HepG2 (cell line): ENCODE results near the gene SEMA7A. TPM values are rescaled to one million over a fixed set of nuclear protein-coding genes. Genes with fewer than 3 reads are reported as not detected.
A peak's percentile ranks its signal among the peaks of the same experiment; 100 is the strongest.

Source experiments
- ARNT2 ChIP-seq: sonication (generic); formaldehyde crosslinking; IDR thresholded peaks from 2 replicates; pipeline ENCODE4 v1.8.0; 2022; ENCODE audit warnings: mild to moderate bottlenecking, low read depth, missing genetic modification reagents, moderate library complexity
- ASH2L ChIP-seq: fragments of 300-600, 200-600 bp; sonication (generic); IDR thresholded peaks from 2 replicates; pipeline ENCODE4 v1.7.0; 2017; ENCODE audit warnings: low read depth, mild to moderate bottlenecking, moderate library complexity, mixed read lengths, low read length; ENCODE audit not compliant: insufficient read length
- CREB1 ChIP-seq, 2 experiments: fragments of 450-650 bp in 1 of 2; IDR thresholded peaks; 2 replicates each; pipeline ENCODE4 v1.6.1; 2016 to 2017; ENCODE audit warnings: control low read depth in 1 of 2, mild to moderate bottlenecking in 1 of 2, missing compliant biosample characterization in 1 of 2, missing genetic modification characterization in 1 of 2
- GATAD1 ChIP-seq: IDR thresholded peaks from 2 replicates; pipeline ENCODE4 v1.6.1; 2016; ENCODE audit warnings: missing genetic modification reagents, missing compliant biosample characterization
- HNF4A ChIP-seq: sonication (generic); formaldehyde crosslinking; IDR thresholded peaks from 2 replicates; pipeline ENCODE4 v1.4.0; 2020; ENCODE audit warnings: missing genetic modification reagents
- KDM3A ChIP-seq: IDR thresholded peaks from 2 replicates; pipeline ENCODE4 v1.6.1; 2018; ENCODE audit warnings: low read depth, missing compliant biosample characterization
- NR2F2 ChIP-seq: IDR thresholded peaks from 2 replicates; pipeline ENCODE4 v1.6.1; 2012; ENCODE audit warnings: low read depth, inconsistent platforms, borderline replicate concordance
- NRL ChIP-seq: sonication (generic); formaldehyde crosslinking; IDR thresholded peaks from 2 replicates; pipeline ENCODE4 v1.5.0; 2020; ENCODE audit warnings: missing genetic modification reagents, mild to moderate bottlenecking, moderate library complexity, borderline replicate concordance
- PRPF4 ChIP-seq: fragments of 200-400 bp; formaldehyde crosslinking; IDR thresholded peaks from 2 replicates; pipeline ENCODE4 v1.6.1; 2016; ENCODE audit warnings: low read length, low read depth; ENCODE audit not compliant: poor library complexity, severe bottlenecking
- SAP130 ChIP-seq: IDR thresholded peaks from 2 replicates; pipeline ENCODE4 v1.6.1; 2016; ENCODE audit warnings: low read depth
- ZFX ChIP-seq: sonication (generic); formaldehyde crosslinking; IDR thresholded peaks from 2 replicates; pipeline ENCODE4 v1.4.0; 2020; ENCODE audit warnings: mild to moderate bottlenecking, low read depth, missing genetic modification reagents, moderate library complexity
- ZFYVE20 ChIP-seq: sonication (generic); formaldehyde crosslinking; IDR thresholded peaks from 2 replicates; pipeline ENCODE4 v1.8.0; 2023; ENCODE audit warnings: low read depth, mild to moderate bottlenecking, moderate library complexity, missing genetic modification reagents, borderline replicate concordance
- ZMYM3 ChIP-seq: sonication (generic); formaldehyde crosslinking; IDR thresholded peaks from 2 replicates; pipeline ENCODE4 v1.5.1; 2020; ENCODE audit warnings: mild to moderate bottlenecking, missing genetic modification reagents
- ZNF383 ChIP-seq: sonication (generic); formaldehyde crosslinking; IDR thresholded peaks from 2 replicates; pipeline ENCODE4 v1.4.0; 2020; ENCODE audit warnings: missing genetic modification reagents, mild to moderate bottlenecking, borderline replicate concordance
- ZNF644 ChIP-seq: IDR thresholded peaks from 2 replicates; pipeline ENCODE4 v1.6.1; 2016; ENCODE audit warnings: low read depth
- ZNF841 ChIP-seq: sonication (generic); formaldehyde crosslinking; IDR thresholded peaks from 2 replicates; pipeline ENCODE4 v1.8.1; 2023; ENCODE audit warnings: missing genetic modification reagents, borderline replicate concordance
- polyA plus RNA-seq, 8 experiments: library from polyadenylated mRNA; depleted of rRNA in 3 of 8; stranded (reverse) in 7 of 8; unstranded in 1 of 8; fragments of >200 nt; fragmentation: Illumina TruSeq in 4 of 8; extraction: Trizol in 4 of 8; gene quantifications; 2 replicates each; pipeline versions ENCODE4 v1.2.1 to v1.2.3, GENCODE V29; 2011 to 2016; ENCODE audit warnings: low read depth in 4 of 8, missing spikeins in 1 of 8, mixed read lengths in 1 of 8; ENCODE audit not compliant: insufficient read depth in 1 of 8
- total RNA-seq, 5 experiments: library from RNA; depleted of rRNA; stranded (reverse); fragments of >200 nt; fragmentation: Illumina TruSeq; extraction: Trizol; gene quantifications; 2 replicates each; pipeline ENCODE4 v1.2.3, GENCODE V29; 2016; ENCODE audit warnings: low read depth in 1 of 5
- TF ChIP-seq, protein P1 (sequence below): sonication (generic); formaldehyde crosslinking; IDR thresholded peaks from 2 replicates; pipeline ENCODE4 v1.5.1; 2020; ENCODE audit warnings: missing genetic modification reagents, mild to moderate bottlenecking, borderline replicate concordance
- TF ChIP-seq, protein P2 (sequence below): sonication (generic); IDR thresholded peaks from 2 replicates; pipeline ENCODE4 v1.6.1; 2016; ENCODE audit warnings: low read depth, borderline replicate concordance
- TF ChIP-seq, protein P3 (sequence below): sonication (generic); formaldehyde crosslinking; IDR thresholded peaks from 2 replicates; pipeline ENCODE4 v1.8.1; 2023; ENCODE audit warnings: mild to moderate bottlenecking, missing genetic modification reagents
- TF ChIP-seq, protein P4 (sequence below): conservative IDR thresholded peaks from 2 replicates; pipeline ENCODE4 v1.6.1; 2018; ENCODE audit warnings: missing genetic modification reagents
- TF ChIP-seq, protein P5 (sequence below): IDR thresholded peaks from 2 replicates; pipeline ENCODE4 v1.6.1; 2018; ENCODE audit warnings: missing genetic modification reagents

Gene SEMA7A
- total and polyA plus RNA-seq, 2 of the 13 experiments (the other 11 are each of a cell fraction or from before 2014, with no cell fraction given), result 9.0 to 15.8 TPM

DNA sequence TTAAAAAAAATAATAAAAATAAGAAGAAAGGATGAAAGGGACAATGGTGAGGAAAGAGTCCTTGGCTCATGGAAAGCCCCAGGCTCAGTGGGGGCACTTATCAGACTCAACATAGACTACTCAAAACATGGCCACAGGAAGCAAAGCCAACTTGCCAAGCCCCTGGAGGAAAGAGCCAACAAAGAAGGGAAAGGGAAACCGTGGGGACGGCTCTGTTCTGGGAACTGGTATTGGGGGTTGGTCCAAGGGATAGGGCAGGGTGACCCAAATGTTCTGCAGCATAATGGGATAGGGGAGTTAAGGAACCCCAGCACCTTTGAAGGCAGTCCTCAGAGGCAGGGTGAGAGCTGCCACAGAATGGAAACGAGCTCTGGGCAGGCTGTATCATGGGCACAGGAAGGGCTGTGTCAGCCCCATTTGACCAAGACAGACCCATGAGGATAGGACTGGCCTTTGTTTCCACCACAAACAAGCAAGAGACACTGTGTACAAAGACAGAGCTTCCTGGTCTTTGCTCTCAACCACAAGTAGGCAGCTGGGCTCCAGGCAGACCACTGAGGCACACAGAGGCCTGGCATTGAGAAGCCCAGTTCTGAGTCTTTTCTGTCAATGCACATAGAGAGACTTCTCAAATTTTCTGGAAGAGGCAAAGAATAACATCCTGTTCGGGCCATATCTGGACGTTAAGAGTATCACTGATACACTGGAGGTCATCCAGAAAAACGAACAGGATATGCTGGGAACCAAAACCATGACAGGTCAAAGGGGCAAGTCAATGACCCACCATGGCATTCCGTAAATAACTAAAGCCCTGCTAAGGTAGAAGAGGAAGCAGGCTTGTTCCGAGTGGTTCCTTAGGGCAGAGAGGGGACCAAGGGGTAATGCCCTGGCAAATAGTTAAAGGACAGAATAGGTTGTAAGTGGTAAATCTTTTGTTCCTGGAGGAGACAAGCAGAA is 10.6 kb upstream of the SEMA7A start (continued):
- TF ChIP-seq ZNF841 (CRISPR knock-in tag) (no peak), ZMYM3 (CRISPR knock-in tag) (0 out of 2 replicates have a peak, but pooled peaks have one; percentile 14), ASH2L (peak; percentile 48), CREB1 (IDR thresholded peaks at IDR 0.05) (no peak), CREB1 (CRISPR knock-in tag; IDR thresholded peaks at IDR 0.05) (no peak), ARNT2 (no peak), ZNF644 (CRISPR knock-in tag) (no peak), NRL (CRISPR knock-in tag) (no peak), KDM3A (no peak), PRPF4 (no peak), NR2F2 (peak; percentile 86), GATAD1 (CRISPR knock-in tag) (no peak), SAP130 (CRISPR knock-in tag) (peak; percentile 46; the same call in 1 of the 2 replicates), ZNF383 (CRISPR knock-in tag) (no peak), HNF4A (CRISPR knock-in tag) (peak; percentile 48; the same call in 1 of the 2 replicates), ZFX (CRISPR knock-in tag) (no peak; the same call in 1 of the 2 replicates), ZFYVE20 (CRISPR knock-in tag) (no peak)
- TF ChIP-seq, protein P1, sequence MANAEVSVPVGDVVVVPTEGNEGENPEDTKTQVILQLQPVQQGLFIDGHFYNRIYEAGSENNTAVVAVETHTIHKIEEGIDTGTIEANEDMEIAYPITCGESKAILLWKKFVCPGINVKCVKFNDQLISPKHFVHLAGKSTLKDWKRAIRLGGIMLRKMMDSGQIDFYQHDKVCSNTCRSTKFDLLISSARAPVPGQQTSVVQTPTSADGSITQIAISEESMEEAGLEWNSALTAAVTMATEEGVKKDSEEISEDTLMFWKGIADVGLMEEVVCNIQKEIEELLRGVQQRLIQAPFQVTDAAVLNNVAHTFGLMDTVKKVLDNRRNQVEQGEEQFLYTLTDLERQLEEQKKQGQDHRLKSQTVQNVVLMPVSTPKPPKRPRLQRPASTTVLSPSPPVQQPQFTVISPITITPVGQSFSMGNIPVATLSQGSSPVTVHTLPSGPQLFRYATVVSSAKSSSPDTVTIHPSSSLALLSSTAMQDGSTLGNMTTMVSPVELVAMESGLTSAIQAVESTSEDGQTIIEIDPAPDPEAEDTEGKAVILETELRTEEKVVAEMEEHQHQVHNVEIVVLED (CRISPR knock-in tag), result 0 out of 2 replicates have a peak, but pooled peaks have one; percentile 17
- TF ChIP-seq, protein P2, sequence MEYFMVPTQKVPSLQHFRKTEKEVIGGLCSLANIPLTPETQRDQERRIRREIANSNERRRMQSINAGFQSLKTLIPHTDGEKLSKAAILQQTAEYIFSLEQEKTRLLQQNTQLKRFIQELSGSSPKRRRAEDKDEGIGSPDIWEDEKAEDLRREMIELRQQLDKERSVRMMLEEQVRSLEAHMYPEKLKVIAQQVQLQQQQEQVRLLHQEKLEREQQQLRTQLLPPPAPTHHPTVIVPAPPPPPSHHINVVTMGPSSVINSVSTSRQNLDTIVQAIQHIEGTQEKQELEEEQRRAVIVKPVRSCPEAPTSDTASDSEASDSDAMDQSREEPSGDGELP, result no peak
- TF ChIP-seq, protein P3, sequence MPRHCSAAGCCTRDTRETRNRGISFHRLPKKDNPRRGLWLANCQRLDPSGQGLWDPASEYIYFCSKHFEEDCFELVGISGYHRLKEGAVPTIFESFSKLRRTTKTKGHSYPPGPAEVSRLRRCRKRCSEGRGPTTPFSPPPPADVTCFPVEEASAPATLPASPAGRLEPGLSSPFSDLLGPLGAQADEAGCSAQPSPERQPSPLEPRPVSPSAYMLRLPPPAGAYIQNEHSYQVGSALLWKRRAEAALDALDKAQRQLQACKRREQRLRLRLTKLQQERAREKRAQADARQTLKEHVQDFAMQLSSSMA (CRISPR knock-in tag), result 0 out of 2 replicates have a peak, but pooled peaks have one; percentile 20
- TF ChIP-seq, protein P4, sequence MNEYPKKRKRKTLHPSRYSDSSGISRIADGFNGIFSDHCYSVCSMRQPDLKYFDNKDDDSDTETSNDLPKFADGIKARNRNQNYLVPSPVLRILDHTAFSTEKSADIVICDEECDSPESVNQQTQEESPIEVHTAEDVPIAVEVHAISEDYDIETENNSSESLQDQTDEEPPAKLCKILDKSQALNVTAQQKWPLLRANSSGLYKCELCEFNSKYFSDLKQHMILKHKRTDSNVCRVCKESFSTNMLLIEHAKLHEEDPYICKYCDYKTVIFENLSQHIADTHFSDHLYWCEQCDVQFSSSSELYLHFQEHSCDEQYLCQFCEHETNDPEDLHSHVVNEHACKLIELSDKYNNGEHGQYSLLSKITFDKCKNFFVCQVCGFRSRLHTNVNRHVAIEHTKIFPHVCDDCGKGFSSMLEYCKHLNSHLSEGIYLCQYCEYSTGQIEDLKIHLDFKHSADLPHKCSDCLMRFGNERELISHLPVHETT (CRISPR knock-in tag), result no peak
- TF ChIP-seq, protein P5, sequence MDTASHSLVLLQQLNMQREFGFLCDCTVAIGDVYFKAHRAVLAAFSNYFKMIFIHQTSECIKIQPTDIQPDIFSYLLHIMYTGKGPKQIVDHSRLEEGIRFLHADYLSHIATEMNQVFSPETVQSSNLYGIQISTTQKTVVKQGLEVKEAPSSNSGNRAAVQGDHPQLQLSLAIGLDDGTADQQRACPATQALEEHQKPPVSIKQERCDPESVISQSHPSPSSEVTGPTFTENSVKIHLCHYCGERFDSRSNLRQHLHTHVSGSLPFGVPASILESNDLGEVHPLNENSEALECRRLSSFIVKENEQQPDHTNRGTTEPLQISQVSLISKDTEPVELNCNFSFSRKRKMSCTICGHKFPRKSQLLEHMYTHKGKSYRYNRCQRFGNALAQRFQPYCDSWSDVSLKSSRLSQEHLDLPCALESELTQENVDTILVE, result 0 out of 2 replicates have a peak, but pooled peaks have one; percentile 66
